B cell (primary cell): ENCODE measurements around the gene SMAP2. TPM values are rescaled to one million over a fixed set of nuclear protein-coding genes. Genes with fewer than 3 reads are reported as not detected.

Source experiments
- ATAC-seq: fragments of 200-7000 bp; cut with Tn5 transposase; one replicate; pipeline ENCODE4 v1.10.0; 2021; ENCODE audit warnings: low read depth, mild to moderate bottlenecking, moderate number of reproducible peaks, moderate library complexity
- CTCF ChIA-PET: fragments of 350-600 bp; sonication (Branson Sonifier 250); formaldehyde crosslinking; loops from one replicate; lab custom pipeline; 2021; ENCODE audit warnings: antibody characterized with exemption, inconsistent platforms; lab: Charles Lee
- POLR2A ChIA-PET: fragments of 350-600 bp; sonication (Branson Sonifier 250); formaldehyde crosslinking; loops from one replicate; lab custom pipeline; 2021; ENCODE audit warnings: antibody characterized with exemption; lab: Charles Lee
- DNase-seq: peaks from one replicate; pipeline ENCODE4 v3.0.0; 2013
- H2AFZ ChIP-seq: 2 replicates; pipeline ENCODE4 v1.6.1; 2012; ENCODE audit warnings: mild to moderate bottlenecking, low read depth, low read length; ENCODE audit not compliant: insufficient read depth, poor library complexity, severe bottlenecking
- H3K27ac ChIP-seq, 2 donors: 1 replicate in 1 of 2; 2 replicates in 1 of 2; pipeline ENCODE4 v1.5.1; 2012 to 2013; ENCODE audit warnings: low read length in 2 of 2, mild to moderate bottlenecking in 2 of 2, moderate library complexity in 1 of 2
- H3K27me3 ChIP-seq, 4 experiments: fragments of 200-600 bp in 1 of 4; sonication (generic) in 1 of 4; replicated peaks in 1 of 4; 1 replicate in 2 of 4; 2 replicates in 2 of 4; pipeline versions ENCODE4 v1.6.1 to v1.7.0; 2013 to 2016; ENCODE audit warnings: low read length in 3 of 4, mild to moderate bottlenecking in 2 of 4, mixed read lengths in 1 of 4, moderate library complexity in 1 of 4; ENCODE audit not compliant: insufficient read depth in 4 of 4, control insufficient read depth in 3 of 4; ENCODE audit errors: control extremely low read depth in 1 of 4
- H3K36me3 ChIP-seq, 2 experiments: replicated peaks in 1 of 2; 1 replicate in 1 of 2; 2 replicates in 1 of 2; pipeline versions ENCODE4 v1.6.1 to v1.7.1; 2013; ENCODE audit warnings: low read length in 1 of 2; ENCODE audit not compliant: insufficient read depth in 2 of 2, control insufficient read depth in 1 of 2; ENCODE audit errors: control extremely low read depth in 1 of 2, extremely low read depth in 1 of 2
- H3K4me1 ChIP-seq, 2 donors: fragments of 200-600 bp in 1 of 2; sonication (generic) in 1 of 2; 1 replicate in 1 of 2; 2 replicates in 1 of 2; pipeline versions ENCODE4 v1.5.1 to v1.6.1; 2013 to 2017; ENCODE audit warnings: low read length in 2 of 2; ENCODE audit not compliant: control insufficient read depth in 2 of 2, insufficient read depth in 2 of 2
- H3K4me2 ChIP-seq: replicated peaks from 2 replicates; pipeline ENCODE3; 2012; ENCODE audit warnings: mild to moderate bottlenecking, low read depth, low read length; ENCODE audit not compliant: poor library complexity, severe bottlenecking
- H3K4me3 ChIP-seq, 5 experiments: fragments of 200-600 bp in 1 of 5; sonication (generic) in 1 of 5; 1 replicate in 3 of 5; 2 replicates in 2 of 5; pipeline versions ENCODE4 v1.5.1 to v1.7.0; 2011 to 2016; ENCODE audit warnings: low read length in 4 of 5, mild to moderate bottlenecking in 4 of 5, low read depth in 2 of 5, control low read depth in 1 of 5, moderate library complexity in 1 of 5; ENCODE audit not compliant: insufficient read depth in 1 of 5; ENCODE audit errors: control extremely low read depth in 1 of 5, extremely low read depth in 1 of 5
- H3K79me2 ChIP-seq: fragments of 200-600 bp; sonication (generic); one replicate; pipeline ENCODE4 v1.6.0; 2016; ENCODE audit warnings: low read length; ENCODE audit not compliant: control insufficient read depth, insufficient read depth
- H3K9ac ChIP-seq: fragments of 200-600 bp; sonication (generic); 2 replicates; pipeline ENCODE4 v1.6.1; 2017; ENCODE audit warnings: mild to moderate bottlenecking, low read length, moderate library complexity
- H3K9me3 ChIP-seq, 3 donors: one replicate each; pipeline versions ENCODE4 v1.6.1 to v1.7.1; 2013; ENCODE audit warnings: low read length in 2 of 3; ENCODE audit not compliant: control insufficient read depth in 2 of 3, insufficient read depth in 1 of 3; ENCODE audit errors: control extremely low read depth in 1 of 3
- H4K20me1 ChIP-seq: 2 replicates; pipeline ENCODE4 v1.6.0; 2012; ENCODE audit warnings: mild to moderate bottlenecking, low read length; ENCODE audit not compliant: insufficient read depth, control insufficient read depth, poor library complexity, severe bottlenecking
- H3K27ac Mint-ChIP-seq: one replicate; pipeline ENCODE4 v1.8.0; 2021; ENCODE audit warnings: mixed read lengths
- H3K27me3 Mint-ChIP-seq: one replicate; pipeline ENCODE4 v1.8.0; 2021; ENCODE audit warnings: mixed read lengths
- H3K4me1 Mint-ChIP-seq: one replicate; pipeline ENCODE4 v1.8.0; 2021; ENCODE audit warnings: mixed read lengths
- H3K4me3 Mint-ChIP-seq: one replicate; pipeline ENCODE4 v1.8.0; 2021; ENCODE audit warnings: mixed read lengths
- H3K9me3 Mint-ChIP-seq: one replicate; pipeline ENCODE4 v1.8.0; 2022; ENCODE audit warnings: mixed read lengths; ENCODE audit not compliant: insufficient read depth
- CTCF ChIP-seq: fragments of 200-600 bp; IDR thresholded peaks from one replicate; pipeline ENCODE4 v1.8.0; 2022; ENCODE audit warnings: antibody characterized with exemption, mild to moderate bottlenecking
- EZH2 ChIP-seq: IDR thresholded peaks from 2 replicates; pipeline ENCODE4 v1.6.1; 2012; ENCODE audit warnings: borderline replicate concordance, low read depth, mild to moderate bottlenecking, moderate library complexity, low read length; ENCODE audit not compliant: insufficient read depth, poor library complexity, severe bottlenecking
- WGBS: methylation state at CpG from one replicate; pipeline ENCODE4 v1.1.5; 2013; ENCODE audit warnings: missing lambda C conversion rate; ENCODE audit not compliant: insufficient coverage; 5-methylcytosine and 5-hydroxymethylcytosine counted together
- intact Hi-C: fragments of 100-400 bp; cut with micrococcal nuclease; formaldehyde crosslinking; loops from one replicate; pipeline ENCODE4 v1.10.0; 2022
- polyA plus RNA-seq: library from polyadenylated mRNA; depleted of rRNA; stranded (reverse); fragments of >200 nt; gene quantifications from 2 replicates; pipeline ENCODE4 v1.2.3, GENCODE V29; 2012
- total RNA-seq, 2 donors: library from RNA; stranded (reverse); fragments of 120-200 nt in 1 of 2; gene quantifications; 1 replicate in 1 of 2; 2 replicates in 1 of 2; pipeline versions ENCODE4 v1.2.3 to v1.2.4, GENCODE V29; 2013 to 2022

SMAP2 gene
- total and polyA plus RNA-seq, 2 donors (not counting 1 experiment from before 2014, with no cell fraction given): 275 to 305 TPM

GRCh38 chr1:40391688-40392145, 18.2 kb downstream of the SMAP2 start:
- ChIA-PET CTCF (interaction anchor here (0.9 to 12.8 kb wide), 12 partner anchors 8 to 239 kb away, joined by 3 to 128 read pairs (median 6); no protein-coding TSS in a partner anchor), POLR2A (interaction anchor here (0.9 kb wide), 1 partner anchor 10 kb away, joined by 3 read pairs; no protein-coding TSS in a partner anchor)
- Histone ChIP-seq H3K9me3 (no peaks in the 10 kb centered on the region), H4K20me1 (no peaks in the 10 kb centered on the region), H3K4me1 (peaks cover 97 to 100% of the 10 kb centered on the region in 2 donors), H3K9ac (peak overlapping the region; percentile 42), H3K79me2 (peaks cover 97% of the 10 kb centered on the region), H3K27ac (peak overlapping the region; percentile 99 to 100), H3K4me3 (peak overlapping the region in 2 of 5 experiments; percentile 5 to 39), H3K4me2 (peak overlapping the region; percentile 70), H3K36me3 (peaks cover 0 to 27% of the 10 kb centered on the region in 2 experiments), H3K27me3 (no peaks in the 10 kb centered on the region), H2AFZ (no peak overlapping the region)
- ATAC-seq (peak; percentile 15), DNase-seq (peak; percentile 54)
- no peaks in the 10 kb centered on the region for H3K9me3 Mint-ChIP-seq
- no CpG with 5 or more reads among the region's 1 CpG for WGBS
- no peaks in the 10 kb centered on the region for H3K27me3 Mint-ChIP-seq
- intact Hi-C loops: loop anchor here (2.0 kb wide), 1 partner anchor 17 kb away; no protein-coding TSS in a partner anchor
- peak overlapping the region; percentile 87 for H3K4me3 Mint-ChIP-seq
- H3K27ac Mint-ChIP-seq: peak overlapping the region; percentile 93
- no peak for TF ChIP-seq EZH2
- TF ChIP-seq CTCF: no peak
- H3K4me1 Mint-ChIP-seq: peaks cover 92% of the 10 kb centered on the region

GRCh38 chr1:40392221-40392620, 18.7 kb downstream of the SMAP2 start:
- intact Hi-C loops: no loop called here
- Mint-ChIP-seq H3K27me3 (no peaks in the 10 kb centered on the region), H3K9me3 (no peaks in the 10 kb centered on the region), H3K27ac (peak overlapping the region; percentile 93), H3K4me3 (peak overlapping the region; percentile 87), H3K4me1 (peaks cover 94% of the 10 kb centered on the region)
- peaks cover 97% of the 10 kb centered on the region for H3K79me2 ChIP-seq
- no peak for DNase-seq
- H3K27me3 ChIP-seq: no peaks in the 10 kb centered on the region
- no peak overlapping the region for H2AFZ ChIP-seq
- H3K4me3 ChIP-seq: peak overlapping the region in 2 of 5 experiments; percentile 9 to 39
- no peaks in the 10 kb centered on the region for H4K20me1 ChIP-seq
- H3K9me3 ChIP-seq: no peaks in the 10 kb centered on the region
- H3K27ac ChIP-seq: peak overlapping the region; percentile 99 to 100
- H3K4me2 ChIP-seq: peak overlapping the region; percentile 70
- peak overlapping the region; percentile 42 for H3K9ac ChIP-seq
- peaks cover 0 to 30% of the 10 kb centered on the region in 2 experiments for H3K36me3 ChIP-seq
- peaks cover 97 to 100% of the 10 kb centered on the region in 2 donors for H3K4me1 ChIP-seq
- ChIA-PET CTCF (interaction anchor here (0.9 to 12.8 kb wide), 12 partner anchors 8 to 239 kb away, joined by 3 to 128 read pairs (median 6); no protein-coding TSS in a partner anchor), POLR2A (interaction anchor here (0.8 to 1.6 kb wide), 4 partner anchors 10 to 20 kb away, joined by 3 to 9 read pairs (median 4); partner anchors contain the start of gene SMAP2)
- TF ChIP-seq CTCF (no peak), EZH2 (no peak)
- WGBS: 84% methylated on average over 2 of the region's 3 CpGs
- ATAC-seq: no peak
